HG02763 (cell line): ENCODE results near the gene PIK3R1.

Experiments used
- ATAC-seq: cut with Tn5 transposase; IDR thresholded peaks from one replicate; pipeline ENCODE4 v1.9.1; 2021; ENCODE audit warnings: mild to moderate bottlenecking, moderate library complexity; ENCODE audit not compliant: unreplicated experiment

The PIK3R1 gene

DNA sequence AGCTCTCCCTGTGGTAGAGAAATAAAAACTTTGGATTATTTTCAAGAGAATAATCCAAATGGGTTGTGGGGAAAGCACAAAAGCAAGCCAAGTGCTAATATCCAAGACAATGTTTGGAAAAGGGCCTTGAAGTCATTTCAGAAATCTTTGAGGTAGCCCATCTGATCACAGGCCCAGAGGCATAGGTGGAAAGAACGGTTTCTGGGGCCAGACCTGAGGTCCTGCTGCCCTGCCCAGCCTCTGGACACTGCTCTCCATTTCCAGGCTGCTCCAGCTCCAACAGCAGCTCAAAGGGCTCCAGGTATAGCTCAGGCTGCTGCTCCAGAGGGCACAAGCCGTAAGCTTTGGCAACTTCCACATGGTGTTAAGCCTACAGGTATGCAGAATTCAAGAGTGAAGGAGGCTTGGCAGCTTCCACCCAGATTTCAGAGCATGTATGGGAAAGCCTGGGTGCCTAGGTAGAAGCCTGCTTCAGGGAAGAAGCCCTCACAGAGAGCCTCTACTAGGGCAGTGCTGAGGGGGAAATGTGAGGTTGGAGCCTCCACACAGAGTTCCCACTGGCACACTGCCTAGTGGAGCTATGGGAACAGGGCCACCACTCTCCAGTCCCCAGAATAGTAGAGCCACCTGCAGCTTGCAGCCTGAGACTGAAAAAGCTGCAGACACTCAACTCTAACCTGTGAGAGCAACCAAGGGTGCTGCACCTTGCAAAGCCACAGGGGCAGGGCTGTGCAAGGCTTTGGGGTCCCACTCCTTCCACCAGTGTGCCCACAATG, 133.1 kb downstream of the PIK3R1 start:
- no peak for ATAC-seq

GRCh38 chr5:68350176-68350575, 134.6 kb downstream of the PIK3R1 start:
- ATAC-seq: no peak
